CD4-positive, alpha-beta T cell treated with Interferon gamma for 1 hour (primary cell): Measurements from ENCODE around the gene CDCA7L.
"Not testable (repeated sequence)": the region's sequence is repeated elsewhere in the genome, so short reads cannot be mapped to it uniquely, and the experiment has no call there.

Source experiments
- DNase-seq: peaks from one replicate; pipeline ENCODE4 v3.0.0-alpha.2; 2020

Gene CDCA7L

GRCh38 chr7:21903020-21903786 is 42.5 kb downstream of the CDCA7L start:
- no peak for DNase-seq

GRCh38 chr7:21902240-21902639 is 43.5 kb downstream of the CDCA7L start:
- no peak for DNase-seq

GRCh38 chr7:21898265-21898930 is 47.3 kb downstream of the CDCA7L start:
- DNase-seq: peak; percentile 16

DNA sequence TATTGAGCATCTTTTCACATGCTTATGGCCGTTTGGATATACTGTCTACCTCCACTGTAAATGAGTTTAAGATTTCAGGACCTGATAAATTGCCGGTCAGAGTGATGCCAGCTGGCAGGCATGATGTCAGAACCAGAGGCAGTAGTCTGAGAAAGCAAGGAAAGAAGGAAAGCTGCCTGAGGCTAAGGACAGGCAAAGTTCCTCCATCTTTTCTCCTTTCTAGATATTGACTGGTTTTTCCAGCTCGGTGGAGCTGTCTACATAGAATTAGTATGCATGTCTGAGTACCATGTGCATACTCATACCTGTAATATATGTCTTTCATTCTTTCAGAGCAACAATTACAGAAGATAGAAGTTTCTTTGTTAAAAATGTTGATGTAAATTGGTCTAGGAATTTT is 52.3 kb downstream of the CDCA7L start:
- DNase-seq: no peak

DNA sequence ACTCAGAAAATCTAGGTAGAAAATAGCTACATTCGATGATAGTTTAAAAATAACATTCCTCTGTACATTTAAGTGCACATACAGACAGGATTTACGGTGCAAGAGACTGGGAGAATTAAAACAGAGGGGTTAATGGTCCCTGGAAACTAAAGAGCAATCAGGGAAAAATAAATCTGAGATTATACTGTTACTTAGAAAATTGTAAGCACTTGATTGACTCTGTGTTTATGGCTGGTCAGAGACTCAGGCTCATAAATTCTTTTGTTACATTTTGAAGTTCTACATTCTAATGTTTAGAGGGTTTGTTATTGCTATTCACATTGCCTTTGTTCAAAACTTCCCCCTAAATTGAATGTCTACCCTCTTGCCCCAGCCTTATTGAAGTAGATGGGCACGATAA is 54.4 kb downstream of the CDCA7L start:
- no peak for DNase-seq

- DNase-seq: no peak
Observed at GRCh38 chr7:21887779-21888178, 57.9 kb downstream of the CDCA7L start.

GRCh38 chr7:21887353-21887752 is 58.3 kb downstream of the CDCA7L start:
- no peak for DNase-seq

DNA sequence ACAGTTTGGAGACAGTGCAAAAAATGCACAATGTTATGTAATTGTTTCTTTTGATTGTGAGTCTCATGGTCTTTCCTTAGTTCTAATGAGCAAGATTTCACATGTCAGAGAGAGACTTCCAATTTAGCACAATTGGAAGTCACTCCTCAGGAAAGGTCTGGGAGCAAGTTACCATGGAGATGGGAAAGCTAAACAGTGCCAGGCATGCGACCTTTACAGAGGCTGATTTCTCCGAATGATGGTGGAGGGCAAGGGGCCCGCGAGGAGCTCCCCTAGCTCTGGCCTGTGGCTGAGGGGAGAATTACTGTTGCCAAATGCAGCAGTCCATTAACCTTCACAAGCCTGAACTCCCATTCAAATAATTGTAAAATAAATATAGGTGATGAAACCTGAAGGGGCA is 59.3 kb downstream of the CDCA7L start:
- no peak for DNase-seq

DNA sequence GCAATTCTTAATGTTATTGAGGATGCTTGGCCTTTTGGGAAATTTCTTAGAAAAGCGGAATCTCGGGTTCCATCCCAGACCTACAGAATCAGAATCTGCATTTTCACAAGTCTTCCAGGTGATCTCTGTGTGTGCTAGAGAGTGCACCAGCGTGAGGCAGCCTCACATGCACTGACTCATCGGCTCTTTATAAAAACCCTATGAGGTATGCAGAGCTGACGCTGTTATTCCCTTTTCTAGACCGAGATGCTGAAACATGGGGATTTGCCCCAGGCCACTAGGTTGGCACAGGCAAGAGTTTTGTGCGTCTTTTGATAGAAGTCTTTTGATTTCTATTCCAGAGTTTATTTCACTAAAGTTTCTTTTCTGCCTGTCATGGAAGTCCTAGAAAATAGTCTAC is 61.2 kb downstream of the CDCA7L start:
- DNase-seq: no peak

GRCh38 chr7:21883501-21883900 is 62.2 kb downstream of the CDCA7L start:
- DNase-seq: not testable (repeated sequence)

- DNase-seq: no peak
Observed at GRCh38 chr7:21883069-21883468, 62.6 kb downstream of the CDCA7L start.

DNA sequence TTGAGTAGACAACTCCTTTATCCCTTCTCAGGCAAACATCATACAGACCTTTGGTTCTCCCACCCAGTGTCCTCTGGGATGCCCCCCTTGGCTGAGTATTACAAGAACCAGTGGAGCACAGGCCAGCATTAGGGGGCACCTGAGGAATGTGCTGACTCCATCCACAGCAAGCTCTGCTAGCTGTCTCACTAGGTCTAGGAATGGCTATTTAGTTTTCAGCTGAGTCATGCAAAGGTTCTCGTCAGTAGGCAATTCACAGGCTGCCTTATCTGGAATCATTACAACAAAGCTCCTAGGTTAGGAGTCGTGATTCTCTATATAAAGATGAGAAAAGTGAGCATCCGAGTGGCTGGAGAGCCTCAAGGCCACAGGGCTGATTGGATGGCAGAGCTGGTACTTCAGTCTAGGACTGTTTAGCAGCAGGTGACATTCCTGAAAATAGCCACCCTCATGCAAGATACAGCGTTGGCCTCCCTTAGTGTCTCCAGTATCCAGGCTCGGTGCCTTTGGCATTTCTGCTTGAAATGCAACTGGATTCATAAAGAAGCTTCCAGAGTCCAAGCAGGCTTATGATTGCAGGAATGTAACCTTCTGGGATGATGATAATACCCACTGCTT is 75.8 kb downstream of the CDCA7L start:
- DNase-seq: no peak

DNA sequence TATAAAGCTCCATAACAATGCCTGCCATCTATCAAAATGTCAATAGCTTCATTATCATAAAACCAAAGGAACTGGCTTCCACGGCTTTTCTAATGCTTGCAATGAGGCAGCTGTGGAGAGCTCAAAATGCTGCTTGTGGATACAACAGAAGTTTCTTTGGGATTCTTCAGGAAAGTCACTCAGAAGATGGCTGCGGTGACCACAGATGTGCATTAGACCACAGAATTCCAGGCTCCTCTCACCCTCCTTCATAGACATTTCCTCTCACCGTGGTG is 77.2 kb downstream of the CDCA7L start:
- DNase-seq: no peak

DNA sequence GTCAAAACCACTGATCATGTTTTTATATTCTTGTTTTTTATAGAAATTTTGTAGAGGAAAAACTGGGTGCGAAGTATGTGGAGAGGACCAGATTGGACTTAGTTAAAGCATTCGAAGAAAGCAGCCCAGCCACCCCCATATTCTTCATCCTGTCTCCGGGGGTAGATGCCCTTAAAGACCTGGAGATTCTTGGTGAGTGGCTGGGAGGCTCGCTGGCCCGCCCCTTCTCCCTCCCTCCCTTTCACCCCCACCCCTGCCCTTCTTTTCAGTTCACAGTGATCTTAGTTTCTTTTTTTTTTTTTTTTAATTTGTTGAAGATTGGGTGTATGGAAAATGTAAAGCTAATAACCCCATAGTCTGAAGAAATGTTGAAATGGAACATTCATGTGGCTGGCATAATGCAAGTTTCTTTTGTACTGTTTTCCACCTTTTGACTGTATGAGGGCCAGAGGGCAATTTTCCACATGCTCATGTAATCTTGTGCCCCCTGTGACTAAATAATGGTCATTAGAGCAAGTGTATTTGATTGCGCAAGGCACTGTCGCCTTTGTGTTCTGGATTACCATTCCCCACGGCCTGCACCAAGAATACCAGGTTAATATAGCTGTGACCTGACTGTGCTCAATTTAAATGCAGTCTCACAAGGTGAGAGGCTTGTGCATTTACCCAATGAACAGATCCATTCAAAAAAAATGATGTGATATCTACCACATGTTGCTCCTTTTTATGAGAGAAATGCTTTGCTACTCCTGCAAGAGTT is 77.7 kb downstream of the CDCA7L start:
- no peak for DNase-seq

DNA sequence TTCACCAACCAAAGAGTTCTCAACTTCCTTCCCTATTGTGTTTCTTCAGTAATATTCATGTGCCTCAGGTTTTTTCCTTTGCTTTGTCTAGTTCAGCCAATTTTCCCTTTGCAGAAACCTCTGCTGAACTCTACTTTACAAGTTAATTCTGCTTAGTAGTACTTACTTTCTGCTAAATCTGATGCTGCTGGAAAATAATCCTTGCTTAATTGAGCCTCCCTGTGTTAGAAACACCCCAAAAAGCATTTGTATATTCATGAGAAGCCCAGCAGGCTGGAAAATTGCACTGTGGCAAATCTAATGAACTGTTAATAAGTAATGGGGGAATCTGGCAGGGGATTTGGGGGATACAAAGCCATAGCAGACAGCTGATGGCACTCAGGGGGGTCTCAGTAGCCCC is 78.5 kb downstream of the CDCA7L start:
- DNase-seq: no peak

DNA sequence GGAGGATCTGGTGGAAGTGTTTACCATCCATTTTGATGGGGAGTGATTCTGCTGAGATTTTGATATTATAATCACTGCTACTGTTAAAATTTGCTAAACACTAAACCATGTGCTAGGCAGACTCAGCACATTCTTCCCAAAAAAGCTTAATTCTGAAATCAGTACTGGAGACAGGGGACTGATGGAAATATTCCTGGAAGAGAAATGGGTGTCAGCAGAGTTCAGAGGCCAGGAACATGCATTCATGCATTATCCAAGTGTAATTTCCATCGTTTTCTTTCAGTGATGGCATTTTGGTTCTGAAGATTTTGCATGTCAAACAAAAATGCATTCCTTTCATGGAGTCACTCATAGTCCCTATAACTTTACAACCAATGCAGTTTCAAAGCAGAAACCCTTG is 79.0 kb downstream of the CDCA7L start:
- no peak for DNase-seq

DNA sequence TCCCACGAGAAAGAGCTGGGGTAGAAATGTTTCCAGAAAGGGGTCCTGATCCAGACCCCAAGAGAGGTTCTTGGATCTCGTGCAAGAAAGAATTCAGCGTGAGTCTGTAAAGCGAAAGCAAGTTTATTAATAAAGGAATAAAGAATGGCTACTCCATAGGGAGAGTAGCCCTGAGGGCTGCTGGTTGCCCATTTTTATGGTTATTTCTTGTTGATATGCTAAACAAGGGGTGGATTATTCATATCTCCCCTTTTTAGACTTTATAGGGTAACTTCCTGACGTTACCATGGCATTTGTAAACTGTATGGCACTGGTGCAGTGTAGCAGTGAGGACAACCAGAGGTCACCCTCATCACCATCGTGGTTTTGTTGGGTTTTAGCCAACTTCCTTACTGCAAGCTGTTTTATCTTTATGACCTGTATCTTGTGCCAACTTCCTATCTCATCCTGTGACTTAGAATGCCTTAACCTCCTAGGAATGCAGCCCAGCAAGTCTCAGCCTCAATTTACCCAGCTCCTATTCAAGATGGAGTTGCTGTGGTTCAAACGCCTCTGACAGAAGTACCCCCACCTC is 80.0 kb downstream of the CDCA7L start:
- not testable (repeated sequence) for DNase-seq

DNA sequence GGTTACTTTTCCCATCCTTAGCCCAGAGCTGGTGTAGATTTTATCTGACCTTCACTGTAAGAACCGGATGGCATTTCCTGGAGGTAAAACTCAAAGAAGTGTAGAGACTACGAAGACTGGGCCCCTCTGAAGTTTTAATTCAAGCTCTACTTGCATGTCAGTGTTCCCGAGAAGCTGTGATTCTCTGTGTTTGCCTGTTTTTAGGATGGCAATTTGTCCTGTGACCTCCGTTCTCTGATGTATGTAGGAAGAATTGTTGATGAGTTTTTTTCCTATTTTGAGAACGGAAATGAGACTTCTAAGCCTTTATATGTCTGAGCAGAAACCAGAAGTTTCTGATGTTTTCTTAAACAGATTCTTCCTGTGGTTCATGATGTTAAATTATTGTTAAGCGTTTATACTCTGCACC is 94.1 kb downstream of the CDCA7L start:
- no peak for DNase-seq
